ENCODE measurements around the gene ZNF766. TPM values are rescaled to one million over a fixed set of nuclear protein-coding genes. Genes with fewer than 3 reads are reported as not detected.
"Not testable (repeated sequence)": the region's sequence is repeated elsewhere in the genome, so short reads cannot be mapped to it uniquely, and the experiment has no call there.

The ZNF766 gene
- total RNA-seq: 11.1 TPM
- long read RNA-seq, full-length matches to known transcripts: 26 of 33 reads
- long read RNA-seq, partial matches to known transcripts: 2 of 33 reads
- long read RNA-seq, other reads (novel, unspliced or antisense): 5 of 33 reads

- DNase-seq (peak; percentile 98), ATAC-seq (ENCODE audit: poor library complexity) (peak; percentile 100)
- intact Hi-C loops (cut with DNase I): no loop called here
These were observed at the start of gene ZNF766 for GRCh38 chr19:52269338-52270261. Gene ZNF766, plus strand, starts transcription at chr19:52269587. Its CDS starts 27 bp downstream, at chr19:52269614.

GRCh38 chr19:52219611-52220010, 49.8 kb upstream of the ZNF766 start:
- intact Hi-C loops (cut with DNase I): no loop called here
- no peak for DNase-seq
- ATAC-seq (ENCODE audit: poor library complexity): no peak

- ATAC-seq (ENCODE audit: poor library complexity) (no peak), DNase-seq (no peak)
- intact Hi-C loops (cut with DNase I): no loop called here
These were observed 48.4 kb upstream of the ZNF766 start for GRCh38 chr19:52221031-52221430.

GRCh38 chr19:52221831-52222375, 47.5 kb upstream of the ZNF766 start:
- intact Hi-C loops (cut with DNase I): no loop called here

GRCh38 chr19:52224211-52224610, 45.2 kb upstream of the ZNF766 start:
- DNase-seq (no peak), ATAC-seq (ENCODE audit: poor library complexity) (no peak)
- intact Hi-C loops (cut with DNase I): no loop called here

More at GRCh38 chr19:52221831-52222375, 47.5 kb upstream of the ZNF766 start:
- DNase-seq (no peak), ATAC-seq (ENCODE audit: poor library complexity) (peak; percentile 30)

GRCh38 chr19:52226652-52227051, 42.7 kb upstream of the ZNF766 start:
- no peak for ATAC-seq (ENCODE audit: poor library complexity)
- no peak for DNase-seq
- intact Hi-C loops (cut with DNase I): no loop called here

GRCh38 chr19:52227196-52227940, 42.0 kb upstream of the ZNF766 start:
- DNase-seq (no peak), ATAC-seq (ENCODE audit: poor library complexity) (no peak)
- intact Hi-C loops (cut with DNase I): no loop called here

- intact Hi-C loops (cut with DNase I): no loop called here
- DNase-seq (no peak), ATAC-seq (ENCODE audit: poor library complexity) (no peak)
These were observed 41.4 kb upstream of the ZNF766 start for GRCh38 chr19:52227980-52228379.

- DNase-seq: no peak
- no peak for ATAC-seq (ENCODE audit: poor library complexity)
- intact Hi-C loops (cut with DNase I): no loop called here
These were observed 39.9 kb upstream of the ZNF766 start for GRCh38 chr19:52229524-52229923.

GRCh38 chr19:52230685-52231084, 38.7 kb upstream of the ZNF766 start:
- intact Hi-C loops (cut with DNase I): no loop called here
- DNase-seq: no peak
- ATAC-seq (ENCODE audit: poor library complexity): no peak

- DNase-seq: no peak
- no peak for ATAC-seq (ENCODE audit: poor library complexity)
- intact Hi-C loops (cut with DNase I): no loop called here
These were observed 38.1 kb upstream of the ZNF766 start for GRCh38 chr19:52231154-52231910.

- intact Hi-C loops (cut with DNase I): no loop called here
- ATAC-seq (ENCODE audit: poor library complexity): no peak
- no peak for DNase-seq
These were observed 35.0 kb upstream of the ZNF766 start for GRCh38 chr19:52234406-52234805.

GRCh38 chr19:52237197-52237596, 32.2 kb upstream of the ZNF766 start:
- ATAC-seq (ENCODE audit: poor library complexity): no peak
- intact Hi-C loops (cut with DNase I): loop anchor here (2.0 kb wide), 1 partner anchor 98 kb away; the partner anchor contains the start of gene ZNF616
- no peak for DNase-seq

- peak; percentile 60 for DNase-seq
- peak; percentile 78 for ATAC-seq (ENCODE audit: poor library complexity)
- intact Hi-C loops (cut with DNase I): loop anchor here (2.0 kb wide), 1 partner anchor 99 kb away; the partner anchor contains the start of gene ZNF616
These were observed 31.5 kb upstream of the ZNF766 start for GRCh38 chr19:52237771-52238400.

GRCh38 chr19:52244021-52244420, 25.4 kb upstream of the ZNF766 start:
- intact Hi-C loops (cut with DNase I): no loop called here
- ATAC-seq (ENCODE audit: poor library complexity): no peak
- no peak for DNase-seq

- intact Hi-C loops (cut with DNase I): loop anchor here (5.0 kb wide), 1 partner anchor 504 kb away; no protein-coding TSS in a partner anchor
- ATAC-seq (ENCODE audit: poor library complexity) (peak; percentile 71), DNase-seq (peak; percentile 60)
These were observed 21.1 kb upstream of the ZNF766 start for GRCh38 chr19:52248241-52248640.

- DNase-seq (no peak), ATAC-seq (ENCODE audit: poor library complexity) (no peak)
- intact Hi-C loops (cut with DNase I): no loop called here
These were observed 11.0 kb upstream of the ZNF766 start for GRCh38 chr19:52258426-52258825.

- ATAC-seq (ENCODE audit: poor library complexity); DNase-seq; intact Hi-C loops (cut with DNase I): not testable (repeated sequence)
These were observed 3.8 kb upstream of the ZNF766 start for GRCh38 chr19:52265556-52265955.
